PC-9 (cell line): ENCODE data around the gene ETNK2.

Experiments
- EZH2 ChIP-seq: fragments of 200-600 bp; sonication (generic); IDR thresholded peaks from 2 replicates; pipeline ENCODE4 v1.8.0; 2017; ENCODE audit warnings: antibody characterized with exemption, low read depth
- TF ChIP-seq, protein P1 (sequence below): fragments of 200-600 bp; sonication (generic); conservative IDR thresholded peaks from 2 replicates; pipeline ENCODE4 v1.6.1; 2017; ENCODE audit warnings: mixed run types, antibody characterized with exemption, mild to moderate bottlenecking, moderate library complexity

DNA sequence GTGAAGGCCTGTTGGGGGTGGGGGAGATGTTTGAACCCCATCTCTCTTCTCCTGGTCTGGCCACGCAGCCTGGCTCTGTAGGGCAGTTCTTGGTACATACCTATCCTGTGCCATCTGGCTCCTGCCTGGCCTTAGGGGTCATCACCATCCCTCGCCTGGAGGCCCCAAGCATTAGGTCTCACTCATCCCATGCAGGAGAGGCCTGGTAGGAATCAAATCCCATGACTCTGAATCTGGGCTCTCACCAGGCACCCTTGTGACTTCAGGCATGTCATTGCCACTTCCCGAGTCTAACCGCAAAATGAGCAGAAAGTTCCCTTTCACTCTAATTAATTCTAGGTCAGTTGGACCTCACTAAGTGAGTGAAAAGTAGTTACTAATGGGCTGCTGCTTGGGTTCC, 37.2 kb downstream of the ETNK2 start:
- TF ChIP-seq, protein P1, sequence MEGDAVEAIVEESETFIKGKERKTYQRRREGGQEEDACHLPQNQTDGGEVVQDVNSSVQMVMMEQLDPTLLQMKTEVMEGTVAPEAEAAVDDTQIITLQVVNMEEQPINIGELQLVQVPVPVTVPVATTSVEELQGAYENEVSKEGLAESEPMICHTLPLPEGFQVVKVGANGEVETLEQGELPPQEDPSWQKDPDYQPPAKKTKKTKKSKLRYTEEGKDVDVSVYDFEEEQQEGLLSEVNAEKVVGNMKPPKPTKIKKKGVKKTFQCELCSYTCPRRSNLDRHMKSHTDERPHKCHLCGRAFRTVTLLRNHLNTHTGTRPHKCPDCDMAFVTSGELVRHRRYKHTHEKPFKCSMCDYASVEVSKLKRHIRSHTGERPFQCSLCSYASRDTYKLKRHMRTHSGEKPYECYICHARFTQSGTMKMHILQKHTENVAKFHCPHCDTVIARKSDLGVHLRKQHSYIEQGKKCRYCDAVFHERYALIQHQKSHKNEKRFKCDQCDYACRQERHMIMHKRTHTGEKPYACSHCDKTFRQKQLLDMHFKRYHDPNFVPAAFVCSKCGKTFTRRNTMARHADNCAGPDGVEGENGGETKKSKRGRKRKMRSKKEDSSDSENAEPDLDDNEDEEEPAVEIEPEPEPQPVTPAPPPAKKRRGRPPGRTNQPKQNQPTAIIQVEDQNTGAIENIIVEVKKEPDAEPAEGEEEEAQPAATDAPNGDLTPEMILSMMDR = no peak
- TF ChIP-seq EZH2 = no peak
